ENCODE data around the gene TBX10.
"Not testable (repeated sequence)": the region's sequence is repeated elsewhere in the genome, so short reads cannot be mapped to it uniquely, and the experiment has no call there.

DNA sequence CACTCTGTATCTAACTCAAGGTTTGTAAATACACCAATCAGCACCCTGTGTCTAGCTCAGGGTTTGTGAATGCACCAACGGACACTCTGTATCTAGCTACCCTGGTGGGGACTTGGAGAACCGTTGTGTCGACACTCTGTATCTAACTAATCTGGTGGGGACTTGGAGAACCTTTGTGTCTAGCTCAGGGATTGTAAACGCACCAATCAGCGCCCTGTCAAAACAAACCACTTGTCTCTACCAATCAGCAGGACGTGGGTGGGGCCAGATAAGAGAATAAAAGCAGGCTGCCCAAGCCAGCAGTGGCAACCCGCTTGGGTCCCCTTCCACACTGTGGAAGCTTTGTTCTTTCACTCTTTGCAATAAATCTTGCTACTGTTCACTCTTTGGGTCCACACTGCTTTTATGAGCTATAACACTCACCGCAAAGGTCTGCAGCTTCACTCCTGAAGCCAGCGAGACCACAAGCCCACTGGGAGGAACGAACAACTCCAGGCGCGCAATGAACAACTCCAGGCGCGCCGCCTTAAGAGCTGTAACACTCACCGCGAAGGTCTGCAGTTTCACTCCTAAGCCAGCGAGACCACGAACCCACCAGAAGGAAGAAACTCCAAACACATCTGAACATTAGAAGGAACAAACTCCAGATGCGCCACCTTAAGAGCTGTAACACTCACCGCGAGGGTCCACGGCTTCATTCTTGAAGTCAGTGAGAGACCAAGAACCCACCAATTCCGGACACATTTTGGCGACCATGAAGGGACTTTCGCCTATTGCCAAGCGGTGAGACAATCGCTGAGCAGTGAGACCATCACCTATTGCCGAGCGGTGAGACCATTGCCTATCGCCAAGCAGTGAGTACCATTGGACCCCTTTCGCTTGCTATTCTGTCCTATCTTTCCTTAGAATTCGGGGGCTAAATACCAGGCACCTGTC lies 19.6 kb downstream of the TBX10 start:
- TF ChIP-seq, protein P1, sequence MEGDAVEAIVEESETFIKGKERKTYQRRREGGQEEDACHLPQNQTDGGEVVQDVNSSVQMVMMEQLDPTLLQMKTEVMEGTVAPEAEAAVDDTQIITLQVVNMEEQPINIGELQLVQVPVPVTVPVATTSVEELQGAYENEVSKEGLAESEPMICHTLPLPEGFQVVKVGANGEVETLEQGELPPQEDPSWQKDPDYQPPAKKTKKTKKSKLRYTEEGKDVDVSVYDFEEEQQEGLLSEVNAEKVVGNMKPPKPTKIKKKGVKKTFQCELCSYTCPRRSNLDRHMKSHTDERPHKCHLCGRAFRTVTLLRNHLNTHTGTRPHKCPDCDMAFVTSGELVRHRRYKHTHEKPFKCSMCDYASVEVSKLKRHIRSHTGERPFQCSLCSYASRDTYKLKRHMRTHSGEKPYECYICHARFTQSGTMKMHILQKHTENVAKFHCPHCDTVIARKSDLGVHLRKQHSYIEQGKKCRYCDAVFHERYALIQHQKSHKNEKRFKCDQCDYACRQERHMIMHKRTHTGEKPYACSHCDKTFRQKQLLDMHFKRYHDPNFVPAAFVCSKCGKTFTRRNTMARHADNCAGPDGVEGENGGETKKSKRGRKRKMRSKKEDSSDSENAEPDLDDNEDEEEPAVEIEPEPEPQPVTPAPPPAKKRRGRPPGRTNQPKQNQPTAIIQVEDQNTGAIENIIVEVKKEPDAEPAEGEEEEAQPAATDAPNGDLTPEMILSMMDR (IDR thresholded peaks at IDR 0.05; ENCODE audit: low read length) = not testable (repeated sequence)
- not testable (repeated sequence) for TF ChIP-seq EZH2 (optimal IDR thresholded peaks at IDR 0.05; ENCODE audit: low read depth, low read length); EZH2phosphoT487 (IDR thresholded peaks at IDR 0.05; ENCODE audit: low read length)
